Astrocyte (in vitro differentiated cells and primary cell): ENCODE results near the gene CTNNA3. TPM values are rescaled to one million over a fixed set of nuclear protein-coding genes. Genes with fewer than 3 reads are reported as not detected.

Experiments used
- DNase-seq: peaks from one replicate; pipeline ENCODE4 v3.0.0-alpha.2; 2010; ENCODE audit warnings: low read depth
- FAIRE-seq: peaks from 2 replicates; lab custom pipeline; 2011; peaks lifted over from hg19 to GRCh38; lab: Jason Lieb, UNC
- H2AFZ ChIP-seq: 2 replicates; pipeline ENCODE4 v1.6.0; 2012; ENCODE audit warnings: low read depth, low read length, inconsistent platforms
- H3K27ac ChIP-seq: 2 replicates; pipeline ENCODE4 v1.5.1; 2011; ENCODE audit warnings: low read depth, low read length, inconsistent platforms
- H3K27me3 ChIP-seq: 2 replicates; pipeline ENCODE4 v1.6.0; 2011; ENCODE audit warnings: low read length, inconsistent platforms; ENCODE audit not compliant: insufficient read depth
- H3K36me3 ChIP-seq: 2 replicates; pipeline ENCODE4 v1.5.1; 2011; ENCODE audit warnings: low read length, inconsistent platforms; ENCODE audit not compliant: insufficient read depth
- H3K4me1 ChIP-seq: 2 replicates; pipeline ENCODE4 v1.5.1; 2011; ENCODE audit warnings: low read length, inconsistent platforms; ENCODE audit not compliant: insufficient read depth
- H3K4me2 ChIP-seq: 2 replicates; pipeline ENCODE4 v1.6.0; 2012; ENCODE audit warnings: low read length, inconsistent platforms
- H3K4me3 ChIP-seq: 2 replicates; pipeline ENCODE4 v1.5.1; 2011; ENCODE audit warnings: low read depth, mild to moderate bottlenecking, low read length, inconsistent platforms; ENCODE audit not compliant: insufficient read depth
- H3K79me2 ChIP-seq: 2 replicates; pipeline ENCODE4 v1.6.0; 2012; ENCODE audit warnings: mild to moderate bottlenecking, low read length, inconsistent platforms; ENCODE audit not compliant: insufficient read depth
- H3K9ac ChIP-seq: 2 replicates; pipeline ENCODE4 v1.6.0; 2012; ENCODE audit warnings: mild to moderate bottlenecking, low read length, inconsistent platforms
- H3K9me3 ChIP-seq: 2 replicates; pipeline ENCODE4 v1.5.1; 2012; ENCODE audit warnings: low read depth, mild to moderate bottlenecking, low read length, inconsistent platforms; ENCODE audit not compliant: insufficient read depth
- H4K20me1 ChIP-seq: 2 replicates; pipeline ENCODE4 v1.6.0; 2012; ENCODE audit warnings: low read length, inconsistent platforms; ENCODE audit not compliant: insufficient read depth
- H3K27ac Mint-ChIP-seq: one replicate; pipeline ENCODE4 v1.8.0; 2021; ENCODE audit warnings: mild to moderate bottlenecking, mixed read lengths; ENCODE audit not compliant: unreplicated experiment
- H3K27me3 Mint-ChIP-seq: one replicate; pipeline ENCODE4 v1.8.0; 2021; ENCODE audit warnings: low read depth, mixed read lengths; ENCODE audit not compliant: unreplicated experiment
- H3K36me3 Mint-ChIP-seq: one replicate; pipeline ENCODE4 v1.8.0; 2021; ENCODE audit warnings: low read depth, mixed read lengths; ENCODE audit not compliant: unreplicated experiment
- H3K4me1 Mint-ChIP-seq: one replicate; pipeline ENCODE4 v1.8.0; 2021; ENCODE audit warnings: low read depth, mixed read lengths; ENCODE audit not compliant: unreplicated experiment
- H3K4me3 Mint-ChIP-seq: one replicate; pipeline ENCODE4 v1.8.0; 2021; ENCODE audit warnings: mild to moderate bottlenecking, moderate library complexity, mixed read lengths; ENCODE audit not compliant: unreplicated experiment
- H3K9me3 Mint-ChIP-seq: one replicate; pipeline ENCODE4 v1.8.0; 2021; ENCODE audit warnings: mild to moderate bottlenecking, mixed read lengths; ENCODE audit not compliant: unreplicated experiment
- CTCF ChIP-seq: IDR thresholded peaks from 2 replicates; pipeline ENCODE4 v1.5.1; 2011; ENCODE audit warnings: low read depth, mild to moderate bottlenecking, inconsistent platforms, low read length, moderate library complexity; ENCODE audit not compliant: insufficient read depth
- EZH2 ChIP-seq: IDR thresholded peaks from 2 replicates; pipeline ENCODE4 v1.6.1; 2012; ENCODE audit warnings: mild to moderate bottlenecking, low read length, inconsistent platforms; ENCODE audit not compliant: insufficient read depth
- total RNA-seq: library from RNA; stranded (reverse); gene quantifications from 2 replicates; pipeline ENCODE4 v1.2.1, GENCODE V29; 2021

Gene CTNNA3
- total RNA-seq, 1 donor from 2014 or later = 0.73 TPM

DNA sequence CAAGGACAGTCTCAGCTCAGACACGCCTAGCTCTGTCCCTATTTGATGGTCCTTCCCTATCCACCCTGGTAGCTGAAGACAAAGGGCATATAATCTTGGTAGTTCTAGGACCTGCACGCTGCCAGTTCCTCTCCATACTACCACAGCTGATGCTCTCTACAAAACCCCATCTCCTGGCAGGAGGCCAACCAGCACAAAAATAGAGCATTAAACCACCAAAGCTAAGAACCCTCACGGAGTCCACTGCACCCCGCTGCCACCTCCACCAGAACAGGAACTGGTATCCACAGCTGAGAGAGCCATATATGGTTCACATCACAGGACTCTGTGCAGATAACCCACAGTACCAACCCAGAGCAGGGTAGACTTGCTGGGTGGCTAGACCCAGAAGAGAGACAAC is 470.8 kb downstream of the CTNNA3 start:
- Histone ChIP-seq H3K4me3 (no peak overlapping the region), H4K20me1 (no peaks in the 10 kb centered on the region), H3K4me1 (no peaks in the 10 kb centered on the region), H3K9ac (no peak overlapping the region), H3K36me3 (no peaks in the 10 kb centered on the region), H3K9me3 (no peaks in the 10 kb centered on the region), H3K27me3 (no peaks in the 10 kb centered on the region), H3K79me2 (no peaks in the 10 kb centered on the region), H2AFZ (no peak overlapping the region), H3K4me2 (no peak overlapping the region), H3K27ac (no peak overlapping the region)
- Mint-ChIP-seq H3K4me1 (no peaks in the 10 kb centered on the region), H3K27ac (no peak overlapping the region), H3K9me3 (no peaks in the 10 kb centered on the region), H3K27me3 (no peaks in the 10 kb centered on the region), H3K36me3 (no peaks in the 10 kb centered on the region), H3K4me3 (no peak overlapping the region)
- FAIRE-seq (no peak), DNase-seq (no peak)
- no peak for TF ChIP-seq CTCF
- TF ChIP-seq EZH2 = no peak

- H3K79me2 ChIP-seq = no peaks in the 10 kb centered on the region
- H3K27me3 ChIP-seq = no peaks in the 10 kb centered on the region
- H3K27ac ChIP-seq = no peak overlapping the region
- Mint-ChIP-seq H3K36me3 (no peaks in the 10 kb centered on the region), H3K27ac (no peak overlapping the region), H3K4me1 (no peaks in the 10 kb centered on the region), H3K4me3 (no peak overlapping the region), H3K9me3 (no peaks in the 10 kb centered on the region), H3K27me3 (no peaks in the 10 kb centered on the region)
- H4K20me1 ChIP-seq = no peaks in the 10 kb centered on the region
- no peaks in the 10 kb centered on the region for H3K36me3 ChIP-seq
- H3K4me3 ChIP-seq = no peak overlapping the region
- H3K4me1 ChIP-seq = no peaks in the 10 kb centered on the region
- H2AFZ ChIP-seq = no peak overlapping the region
- no peak overlapping the region for H3K4me2 ChIP-seq
- DNase-seq (no peak), FAIRE-seq (no peak)
- H3K9ac ChIP-seq = no peak overlapping the region
- no peaks in the 10 kb centered on the region for H3K9me3 ChIP-seq
- no peak for TF ChIP-seq CTCF
- TF ChIP-seq EZH2 = no peak
Observed at GRCh38 chr10:67224553-67224952, 471.4 kb downstream of the CTNNA3 start.

GRCh38 chr10:67222934-67223333 is 473.1 kb downstream of the CTNNA3 start:
- H3K79me2 ChIP-seq = no peaks in the 10 kb centered on the region
- Mint-ChIP-seq H3K36me3 (no peaks in the 10 kb centered on the region), H3K27ac (no peak overlapping the region), H3K4me1 (no peaks in the 10 kb centered on the region), H3K9me3 (no peaks in the 10 kb centered on the region), H3K27me3 (no peaks in the 10 kb centered on the region), H3K4me3 (no peak overlapping the region)
- DNase-seq (no peak), FAIRE-seq (no peak)
- no peak overlapping the region for H3K4me3 ChIP-seq
- no peak overlapping the region for H2AFZ ChIP-seq
- no peak overlapping the region for H3K9ac ChIP-seq
- H4K20me1 ChIP-seq = no peaks in the 10 kb centered on the region
- H3K27me3 ChIP-seq = no peaks in the 10 kb centered on the region
- H3K9me3 ChIP-seq = no peaks in the 10 kb centered on the region
- H3K4me1 ChIP-seq = no peaks in the 10 kb centered on the region
- no peaks in the 10 kb centered on the region for H3K36me3 ChIP-seq
- H3K4me2 ChIP-seq = no peak overlapping the region
- TF ChIP-seq CTCF = no peak
- no peak for TF ChIP-seq EZH2
- no peak overlapping the region for H3K27ac ChIP-seq
